HG03571 (cell line): ENCODE data around the gene TOM1.

Experiments
- ATAC-seq: cut with Tn5 transposase; IDR thresholded peaks from one replicate; pipeline ENCODE4 v1.9.1; 2021; ENCODE audit not compliant: unreplicated experiment

TOM1 gene

GRCh38 chr22:35322893-35323292, 23.2 kb downstream of the TOM1 start:
- ATAC-seq, result no peak

- no peak for ATAC-seq
These were observed 23.6 kb downstream of the TOM1 start for GRCh38 chr22:35323305-35323704.

GRCh38 chr22:35324067-35324466, 24.4 kb downstream of the TOM1 start:
- no peak for ATAC-seq

GRCh38 chr22:35324762-35325161, 25.1 kb downstream of the TOM1 start:
- ATAC-seq, result no peak

- no peak for ATAC-seq
These were observed 25.5 kb downstream of the TOM1 start for GRCh38 chr22:35325209-35325608.

- no peak for ATAC-seq
These were observed 27.3 kb downstream of the TOM1 start for GRCh38 chr22:35326854-35327562.

- no peak for ATAC-seq
These were observed 28.2 kb downstream of the TOM1 start for GRCh38 chr22:35327690-35328471.

- no peak for ATAC-seq
These were observed 28.8 kb downstream of the TOM1 start for GRCh38 chr22:35328472-35328885.

- ATAC-seq, result no peak
These were observed 29.6 kb downstream of the TOM1 start for GRCh38 chr22:35329114-35329847.

GRCh38 chr22:35330258-35330861, 30.7 kb downstream of the TOM1 start:
- no peak for ATAC-seq

- no peak for ATAC-seq
These were observed 32.6 kb downstream of the TOM1 start for GRCh38 chr22:35332278-35332677.

- no peak for ATAC-seq
These were observed 33.5 kb downstream of the TOM1 start for GRCh38 chr22:35333220-35333619.

GRCh38 chr22:35334004-35334403, 34.3 kb downstream of the TOM1 start:
- no peak for ATAC-seq

GRCh38 chr22:35335468-35335867, 35.8 kb downstream of the TOM1 start:
- ATAC-seq, result no peak

- no peak for ATAC-seq
These were observed 36.5 kb downstream of the TOM1 start for GRCh38 chr22:35335936-35336781.

- no peak for ATAC-seq
These were observed 38.2 kb downstream of the TOM1 start for GRCh38 chr22:35337932-35338331.

GRCh38 chr22:35341090-35341874, 41.6 kb downstream of the TOM1 start:
- ATAC-seq, result no peak

GRCh38 chr22:35342390-35342789, 42.7 kb downstream of the TOM1 start:
- ATAC-seq, result no peak

- no peak for ATAC-seq
These were observed 44.2 kb downstream of the TOM1 start for GRCh38 chr22:35343664-35344550.
